H9 (cell line): ENCODE measurements around the gene NHLRC1. TPM values are rescaled to one million over a fixed set of nuclear protein-coding genes. Genes with fewer than 3 reads are reported as not detected.

ENCODE experiments used
- DNase-seq: peaks from one replicate; pipeline ENCODE4 v3.0.0-alpha.2; 2017
- H2AFZ ChIP-seq: one replicate; pipeline ENCODE4 v1.6.1; 2013; ENCODE audit warnings: mild to moderate bottlenecking, low read length, control low read depth, moderate library complexity
- H2AK5ac ChIP-seq: 2 replicates; pipeline ENCODE4 v1.6.1; 2013; ENCODE audit warnings: low read length, control low read depth, mixed read lengths; ENCODE audit not compliant: insufficient read length
- H2BK120ac ChIP-seq: one replicate; pipeline ENCODE4 v1.6.1; 2013; ENCODE audit warnings: low read depth, mild to moderate bottlenecking, low read length, control low read depth, inconsistent platforms; ENCODE audit not compliant: poor library complexity, severe bottlenecking
- H2BK12ac ChIP-seq: 2 replicates; pipeline ENCODE4 v1.6.1; 2013; ENCODE audit warnings: low read length, control low read depth, mixed read lengths, low read depth; ENCODE audit not compliant: insufficient read length
- H2BK15ac ChIP-seq: 2 replicates; pipeline ENCODE4 v1.6.1; 2013; ENCODE audit warnings: low read depth, low read length, control low read depth
- H2BK20ac ChIP-seq: one replicate; pipeline ENCODE4 v1.6.1; 2013; ENCODE audit warnings: low read depth, mild to moderate bottlenecking, low read length, control low read depth, inconsistent platforms; ENCODE audit not compliant: poor library complexity, severe bottlenecking
- H2BK5ac ChIP-seq: 2 replicates; pipeline ENCODE4 v1.6.1; 2013; ENCODE audit warnings: low read length, control low read depth, mixed read lengths; ENCODE audit not compliant: insufficient read length
- H3K14ac ChIP-seq: 2 replicates; pipeline ENCODE4 v1.6.1; 2013; ENCODE audit warnings: low read length, control low read depth; ENCODE audit not compliant: insufficient read depth
- H3K18ac ChIP-seq: 2 replicates; pipeline ENCODE4 v1.6.1; 2013; ENCODE audit warnings: low read depth, mild to moderate bottlenecking, mixed read lengths, low read length, control low read depth; ENCODE audit not compliant: insufficient read length
- H3K23ac ChIP-seq: 2 replicates; pipeline ENCODE4 v1.6.1; 2013; ENCODE audit warnings: low read length, control low read depth, mixed read lengths, low read depth; ENCODE audit not compliant: insufficient read length
- H3K23me2 ChIP-seq: 2 replicates; pipeline ENCODE4 v1.6.1; 2013; ENCODE audit warnings: low read depth, mild to moderate bottlenecking, mixed read lengths, low read length, control low read depth; ENCODE audit not compliant: insufficient read length, poor library complexity, severe bottlenecking
- H3K27ac ChIP-seq: 2 replicates; pipeline ENCODE4 v1.5.1; 2013; ENCODE audit warnings: low read length, control low read depth, mixed read lengths, low read depth; ENCODE audit not compliant: insufficient read length
- H3K27me3 ChIP-seq: 2 replicates; pipeline ENCODE4 v1.6.1; 2013; ENCODE audit warnings: low read length, control low read depth, inconsistent platforms; ENCODE audit not compliant: insufficient read depth
- H3K4ac ChIP-seq: 2 replicates; pipeline ENCODE4 v1.6.1; 2013; ENCODE audit warnings: low read depth, mild to moderate bottlenecking, control low read depth, inconsistent platforms, low read length, moderate library complexity
- H3K4me1 ChIP-seq: 2 replicates; pipeline ENCODE4 v1.6.1; 2013; ENCODE audit warnings: low read length, control low read depth, inconsistent platforms; ENCODE audit not compliant: insufficient read depth
- H3K4me2 ChIP-seq: 2 replicates; pipeline ENCODE4 v1.6.1; 2013; ENCODE audit warnings: low read length, control low read depth, mixed read lengths; ENCODE audit not compliant: insufficient read length, insufficient read depth
- H3K56ac ChIP-seq: 2 replicates; pipeline ENCODE4 v1.6.1; 2013; ENCODE audit warnings: low read depth, mild to moderate bottlenecking, mixed read lengths, low read length, control low read depth; ENCODE audit not compliant: insufficient read length
- H3K79me1 ChIP-seq: 2 replicates; pipeline ENCODE4 v1.6.1; 2013; ENCODE audit warnings: low read depth, mild to moderate bottlenecking, moderate library complexity, low read length, control low read depth, inconsistent platforms; ENCODE audit not compliant: insufficient read depth, poor library complexity, severe bottlenecking
- H3K79me2 ChIP-seq: 2 replicates; pipeline ENCODE4 v1.6.1; 2013; ENCODE audit warnings: low read length, control low read depth, inconsistent platforms; ENCODE audit not compliant: insufficient read depth
- H3K9ac ChIP-seq: 2 replicates; pipeline ENCODE4 v1.6.1; 2013; ENCODE audit warnings: low read length, control low read depth, mixed read lengths; ENCODE audit not compliant: insufficient read length; ENCODE audit errors: extremely low read depth
- H3K9me3 ChIP-seq: one replicate; pipeline ENCODE4 v1.6.1; 2013; ENCODE audit warnings: low read depth, low read length, inconsistent platforms; ENCODE audit not compliant: control insufficient read depth
- H3T11ph ChIP-seq: one replicate; pipeline ENCODE4 v1.6.1; 2013; ENCODE audit warnings: mild to moderate bottlenecking, low read length, control low read depth, inconsistent platforms
- H4K20me1 ChIP-seq: one replicate; pipeline ENCODE4 v1.6.1; 2013; ENCODE audit not compliant: control insufficient read depth, insufficient read length, insufficient read depth
- H4K5ac ChIP-seq: 2 replicates; pipeline ENCODE4 v1.6.1; 2013; ENCODE audit warnings: low read depth, mild to moderate bottlenecking, mixed read lengths, low read length, control low read depth; ENCODE audit not compliant: insufficient read length
- H4K8ac ChIP-seq: replicated peaks from 2 replicates; pipeline ENCODE4 v1.6.1; 2013; ENCODE audit warnings: low read length, control low read depth, mixed read lengths, low read depth; ENCODE audit not compliant: insufficient read length
- H4K91ac ChIP-seq: 2 replicates; pipeline ENCODE4 v1.6.1; 2013; ENCODE audit warnings: low read depth, mild to moderate bottlenecking, moderate library complexity, mixed read lengths, low read length, control low read depth; ENCODE audit not compliant: insufficient read length
- H3K27ac Mint-ChIP-seq, 3 experiments: 2 replicates in 2 of 3; 3 replicates in 1 of 3; pipeline ENCODE4 v1.8.0; 2020 to 2021; ENCODE audit warnings: mixed read lengths in 3 of 3, mild to moderate bottlenecking in 1 of 3, moderate library complexity in 1 of 3
- H3K27me3 Mint-ChIP-seq: 2 replicates; pipeline ENCODE4 v1.8.0; 2021; ENCODE audit warnings: low read depth, mild to moderate bottlenecking, moderate library complexity, mixed read lengths
- H3K36me3 Mint-ChIP-seq, 3 experiments: 2 replicates in 2 of 3; 3 replicates in 1 of 3; pipeline ENCODE4 v1.8.0; 2020 to 2021; ENCODE audit warnings: low read depth in 3 of 3, mixed read lengths in 3 of 3; ENCODE audit not compliant: insufficient read depth in 1 of 3
- H3K4me1 Mint-ChIP-seq, 2 experiments: 2 replicates each; pipeline ENCODE4 v1.8.0; 2020; ENCODE audit warnings: mixed read lengths in 2 of 2
- H3K4me3 Mint-ChIP-seq, 2 experiments: 2 replicates in 1 of 2; 3 replicates in 1 of 2; pipeline ENCODE4 v1.8.0; 2020 to 2021; ENCODE audit warnings: mild to moderate bottlenecking in 2 of 2, mixed read lengths in 2 of 2, moderate library complexity in 1 of 2
- H3K9me3 Mint-ChIP-seq, 2 experiments: 2 replicates in 1 of 2; 3 replicates in 1 of 2; pipeline ENCODE4 v1.8.0; 2020; ENCODE audit warnings: mild to moderate bottlenecking in 2 of 2, mixed read lengths in 2 of 2, moderate library complexity in 1 of 2
- CTCF ChIP-seq: fragments of 200-600 bp; sonication (generic); conservative IDR thresholded peaks from 3 replicates; pipeline ENCODE4 v1.8.0; 2021; ENCODE audit warnings: antibody characterized with exemption, mild to moderate bottlenecking
- WGBS: extraction: QIAGEN DNeasy Blood & Tissue Kit; methylation state at CpG from one replicate; pipeline ENCODE4 v1.1.7; 2013; ENCODE audit warnings: missing lambda C conversion rate, low lambda C conversion rate, mixed read lengths; ENCODE audit not compliant: insufficient read length; ENCODE audit errors: extremely low coverage; 5-methylcytosine and 5-hydroxymethylcytosine counted together
- total RNA-seq: library from RNA; stranded (reverse); gene quantifications from 2 replicates; pipeline ENCODE4 v1.2.1, GENCODE V29; 2021

The NHLRC1 gene
- total RNA-seq, 1 experiment from 2014 or later, result 1.5 TPM

GRCh38 chr6:18160911-18161310 lies 38.4 kb upstream of the NHLRC1 start:
- Histone ChIP-seq H2AK5ac (no peak overlapping the region), H2BK5ac (no peak overlapping the region), H3K14ac (no peak overlapping the region), H2BK12ac (no peak overlapping the region), H3K23me2 (peaks cover 4% of the 10 kb centered on the region), H3K27ac (no peak overlapping the region), H4K20me1 (no peaks in the 10 kb centered on the region), H3K79me2 (no peaks in the 10 kb centered on the region), H3K56ac (no peak overlapping the region), H3K27me3 (no peaks in the 10 kb centered on the region), H3T11ph (no peak overlapping the region), H4K8ac (no peak overlapping the region), H3K18ac (no peak overlapping the region), H3K9me3 (no peaks in the 10 kb centered on the region), H4K91ac (no peak overlapping the region), H3K9ac (no peak overlapping the region), H3K23ac (no peak overlapping the region), H2BK15ac (no peak overlapping the region), H2BK20ac (no peak overlapping the region), H4K5ac (no peak overlapping the region), H3K4me1 (no peaks in the 10 kb centered on the region), H2AFZ (no peak overlapping the region), H3K79me1 (no peaks in the 10 kb centered on the region), H2BK120ac (no peak overlapping the region), H3K4ac (no peak overlapping the region), H3K4me2 (no peak overlapping the region)
- peaks cover 24 to 48% (median 42%) of the 10 kb centered on the region in 3 experiments for H3K36me3 Mint-ChIP-seq
- no CpG with 5 or more reads among the region's 1 CpG for WGBS
- no peak overlapping the region for H3K27ac Mint-ChIP-seq
- TF ChIP-seq CTCF, result no peak
- no peak for DNase-seq
- H3K9me3 Mint-ChIP-seq, result peaks cover 0 to 4% of the 10 kb centered on the region in 2 experiments; a peak in 1 of 5 replicates
- H3K4me1 Mint-ChIP-seq, result peaks cover 5 to 6% of the 10 kb centered on the region in 2 experiments
- H3K4me3 Mint-ChIP-seq, result no peak overlapping the region
- H3K27me3 Mint-ChIP-seq, result no peaks in the 10 kb centered on the region
